H1 (cell line): ENCODE data around the gene ERCC1. TPM values are rescaled to one million over a fixed set of nuclear protein-coding genes. Genes with fewer than 3 reads are reported as not detected.

Experiments used
- ASH2L ChIP-seq: fragments of 200-600, 300-600 bp; sonication (generic); IDR thresholded peaks from one replicate; pipeline ENCODE4 v1.7.1; 2017; ENCODE audit warnings: low read length
- ATF3 ChIP-seq: IDR thresholded peaks from 2 replicates; pipeline ENCODE4 v1.6.1; 2011; ENCODE audit warnings: low read depth, mild to moderate bottlenecking, low read length; ENCODE audit not compliant: insufficient read depth
- CHD7 ChIP-seq: fragments of 300-600 bp; sonication (generic); IDR thresholded peaks from 2 replicates; pipeline ENCODE4 v1.7.1; 2012; ENCODE audit warnings: low read length, moderate library complexity, mild to moderate bottlenecking, inconsistent platforms; ENCODE audit not compliant: insufficient replicate concordance
- FOSL1 ChIP-seq: IDR thresholded peaks from 2 replicates; pipeline ENCODE4 v1.6.1; 2011; ENCODE audit warnings: mild to moderate bottlenecking, low read depth, low read length, moderate library complexity; ENCODE audit not compliant: insufficient read depth
- HDAC2 ChIP-seq, 2 experiments: fragments of 300-600 bp in 1 of 2; sonication (generic) in 1 of 2; IDR thresholded peaks; 2 replicates each; pipeline ENCODE4 v1.6.1; 2011 to 2012; ENCODE audit warnings: low read depth in 2 of 2, low read length in 2 of 2, mild to moderate bottlenecking in 2 of 2, moderate library complexity in 2 of 2, borderline replicate concordance in 1 of 2, inconsistent platforms in 1 of 2
- NRF1 ChIP-seq: IDR thresholded peaks from 2 replicates; pipeline ENCODE4 v1.6.1; 2011; ENCODE audit warnings: mild to moderate bottlenecking, low read depth, low read length, improper control_type of control experiment
- SAP30 ChIP-seq: fragments of 300-600 bp; sonication (generic); IDR thresholded peaks from 2 replicates; pipeline ENCODE4 v1.7.1; 2012; ENCODE audit warnings: low read length, moderate library complexity, mild to moderate bottlenecking, inconsistent platforms; ENCODE audit not compliant: insufficient read depth, insufficient replicate concordance
- SIN3A ChIP-seq, 2 experiments: IDR thresholded peaks in 1 of 2; conservative IDR thresholded peaks in 1 of 2; 2 replicates each; pipeline ENCODE4 v1.6.1; 2011 to 2012; ENCODE audit warnings: low read length in 2 of 2, improper control_type of control experiment in 1 of 2, low read depth in 1 of 2, mild to moderate bottlenecking in 1 of 2
- polyA plus RNA-seq, 7 experiments: library from polyadenylated mRNA; depleted of rRNA in 3 of 7; stranded (reverse) in 5 of 7; unstranded in 2 of 7; fragments of >200 nt in 5 of 7; fragments of 200-250 nt in 2 of 7; gene quantifications; 1 replicate in 5 of 7; 2 replicates in 1 of 7; 4 replicates in 1 of 7; pipeline versions ENCODE4 v1.2.1 to v1.2.3, GENCODE V29; 2011 to 2013; ENCODE audit warnings: missing spikeins in 2 of 7, mixed read lengths in 2 of 7
- total RNA-seq: library from RNA; stranded (reverse); fragmentation: NEBNext Ultra II Directional; extraction: Animal tissue kit (Norgen Biotek cat#: 25700); gene quantifications from 2 replicates; pipeline ENCODE4 v1.2.1, GENCODE V29; 2021

Gene ERCC1
- total and polyA plus RNA-seq, 2 of the 8 experiments (the other 6 are each of a cell fraction or from before 2014, with no cell fraction given) = 44.7 to 94.2 TPM

DNA sequence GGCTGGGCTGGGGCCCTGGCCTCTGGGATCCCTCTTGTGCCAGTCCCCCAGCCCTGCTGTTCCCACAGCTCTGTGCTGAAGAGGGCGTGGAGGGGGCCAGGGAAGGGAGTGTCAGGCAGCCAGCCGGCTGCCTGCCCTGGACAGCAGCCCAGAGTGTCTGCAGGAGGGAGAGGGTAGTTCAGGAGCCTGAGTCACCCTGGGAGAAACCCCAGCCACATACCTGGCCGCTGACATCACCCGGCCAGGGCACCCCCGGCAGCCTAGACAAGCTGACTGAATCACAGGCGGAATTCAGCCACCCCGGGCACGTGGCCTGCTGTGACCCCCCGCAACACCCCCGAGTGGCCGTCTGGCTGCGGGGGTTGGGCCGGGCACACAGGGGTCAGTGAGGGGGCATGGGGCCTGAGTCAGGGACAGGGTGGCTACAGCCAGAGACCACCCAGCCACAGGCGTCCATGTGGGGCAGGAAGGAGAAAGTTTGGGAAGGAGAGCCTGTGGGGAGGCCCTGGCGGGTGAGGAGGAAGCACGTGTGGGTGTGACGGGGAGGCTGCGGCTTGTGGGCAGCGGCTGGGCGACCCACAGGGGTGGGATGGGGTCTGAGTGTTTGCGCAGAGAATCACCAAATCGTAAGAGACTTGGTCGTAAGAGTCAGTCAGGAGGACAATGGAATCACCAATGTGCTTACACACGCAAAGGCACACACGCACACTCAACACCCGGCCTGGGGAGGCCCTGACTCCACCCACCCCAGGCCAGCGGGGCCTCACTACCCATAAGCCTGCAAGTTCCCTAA lies 32.2 kb upstream of the ERCC1 start (continued):
- peak; percentile 76 for TF ChIP-seq ATF3
- peak in 1 of 2 experiments; percentile 50; a peak in 1 of 4 replicates for TF ChIP-seq SIN3A (conservative IDR thresholded peaks at IDR 0.05 in 1 of 2, IDR thresholded peaks at IDR 0.05 in 1 of 2; ENCODE audit: low read depth in 1 of 2, low read length in 2 of 2)
- no peak for TF ChIP-seq FOSL1
- TF ChIP-seq CHD7 = no peak
- no peak for TF ChIP-seq SAP30
- TF ChIP-seq NRF1 = no peak
- TF ChIP-seq ASH2L = peak; percentile 26
- TF ChIP-seq HDAC2 (IDR thresholded peaks at IDR 0.05; ENCODE audit: borderline replicate concordance in 1 of 2, low read depth in 2 of 2, low read length in 2 of 2) = no peak
